Medulla oblongata (tissue), 1 donor: ENCODE measurements around the gene KCTD1.

Experiments used
- DNase-seq: peaks from one replicate; pipeline ENCODE4 v3.0.0-alpha.2; 2015; ENCODE audit errors: extremely low spot score

KCTD1 gene

GRCh38 chr18:26549263-26550094 lies 1.1 kb upstream of the KCTD1 start:
- peak; percentile 55 for DNase-seq

- DNase-seq = peak; percentile 65
Measured at GRCh38 chr18:26547646-26548414, 523 bp downstream of the KCTD1 start.

GRCh38 chr18:26546875-26547645 lies 1.3 kb downstream of the KCTD1 start:
- DNase-seq = no peak

GRCh38 chr18:26546170-26546874 lies 2.0 kb downstream of the KCTD1 start:
- no peak for DNase-seq

GRCh38 chr18:26545335-26546123 lies 2.8 kb downstream of the KCTD1 start:
- DNase-seq = no peak

GRCh38 chr18:26544451-26544850 lies 3.9 kb downstream of the KCTD1 start:
- DNase-seq = no peak

- no peak for DNase-seq
Measured at GRCh38 chr18:26543373-26543772, 5.0 kb downstream of the KCTD1 start.

- no peak for DNase-seq
Measured at GRCh38 chr18:26540043-26540628, 8.2 kb downstream of the KCTD1 start.

- DNase-seq = no peak
Measured at GRCh38 chr18:26538524-26538923, 9.8 kb downstream of the KCTD1 start.

GRCh38 chr18:26536664-26537063 lies 11.7 kb downstream of the KCTD1 start:
- no peak for DNase-seq

- DNase-seq = no peak
Measured at GRCh38 chr18:26536032-26536431, 12.3 kb downstream of the KCTD1 start.

GRCh38 chr18:26535630-26536029 lies 12.7 kb downstream of the KCTD1 start:
- no peak for DNase-seq

- no peak for DNase-seq
Measured at GRCh38 chr18:26532367-26533340, 15.7 kb downstream of the KCTD1 start.

- DNase-seq = no peak
Measured at GRCh38 chr18:26531605-26532298, 16.6 kb downstream of the KCTD1 start.

GRCh38 chr18:26526966-26527234 lies 21.5 kb downstream of the KCTD1 start:
- DNase-seq = no peak

- DNase-seq = no peak
Measured at GRCh38 chr18:26526128-26526965, 22.0 kb downstream of the KCTD1 start.

- no peak for DNase-seq
Measured at GRCh38 chr18:26524504-26525351, 23.6 kb downstream of the KCTD1 start.
